Loucy (cell line): ENCODE data around the gene EFL1.

ENCODE experiments used
- EZH2phosphoT487 ChIP-seq: fragments of 200-600 bp; IDR thresholded peaks from 2 replicates; pipeline ENCODE4 v1.6.1; 2018; ENCODE audit warnings: antibody characterized with exemption, mild to moderate bottlenecking, moderate library complexity, borderline replicate concordance
- TF ChIP-seq, protein P1 (sequence below): fragments of 200-600 bp; sonication (generic); conservative IDR thresholded peaks from 2 replicates; pipeline ENCODE4 v1.5.1; 2014; ENCODE audit warnings: mild to moderate bottlenecking, antibody characterized with exemption, low read length

DNA sequence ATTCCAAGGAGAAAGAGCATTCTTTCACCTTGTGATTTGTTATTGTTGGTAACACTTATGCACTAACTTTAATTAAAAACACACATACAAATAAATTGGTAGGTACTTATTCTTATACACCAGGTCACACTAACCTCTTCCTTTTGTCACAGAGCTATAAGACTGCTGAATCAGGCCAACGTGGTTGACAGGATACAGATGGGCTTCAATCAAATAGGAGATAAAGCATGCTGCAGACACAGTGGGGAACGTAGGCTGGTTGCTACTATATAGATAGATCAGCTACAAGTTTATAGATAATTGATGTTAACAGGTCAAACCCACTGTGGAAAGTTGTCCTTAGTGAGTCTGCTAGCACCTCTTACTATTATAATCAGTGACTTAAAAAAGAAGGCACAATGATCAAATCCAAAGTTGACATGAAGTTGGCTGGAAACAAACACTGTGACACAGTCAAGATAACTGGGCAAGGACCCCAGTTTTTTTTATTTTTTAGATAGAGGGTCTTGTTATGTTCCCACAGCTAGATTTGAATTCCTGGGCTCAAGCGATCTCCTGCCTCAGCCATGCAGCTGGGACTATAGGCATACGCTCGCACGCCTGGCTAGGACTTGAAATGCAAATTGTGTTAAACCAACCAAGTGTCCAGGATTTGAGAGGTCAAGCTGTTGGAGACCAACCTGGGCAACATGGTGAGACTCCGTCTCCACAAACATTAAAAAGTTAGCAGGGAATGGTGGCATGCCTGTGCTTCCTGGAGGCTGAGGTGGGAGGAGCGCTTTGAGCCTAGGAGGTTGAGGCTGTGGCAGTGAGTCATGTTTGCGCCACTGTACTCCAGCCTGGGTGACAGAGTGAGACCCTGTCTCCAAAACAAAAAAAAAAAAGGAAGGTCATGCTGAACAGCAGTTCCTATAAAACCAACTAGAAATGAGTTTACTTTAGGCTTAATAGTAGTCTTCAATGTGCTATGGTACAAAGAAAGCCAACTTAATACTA, 118.8 kb downstream of the EFL1 start:
- TF ChIP-seq EZH2phosphoT487 = no peak
- TF ChIP-seq, protein P1, sequence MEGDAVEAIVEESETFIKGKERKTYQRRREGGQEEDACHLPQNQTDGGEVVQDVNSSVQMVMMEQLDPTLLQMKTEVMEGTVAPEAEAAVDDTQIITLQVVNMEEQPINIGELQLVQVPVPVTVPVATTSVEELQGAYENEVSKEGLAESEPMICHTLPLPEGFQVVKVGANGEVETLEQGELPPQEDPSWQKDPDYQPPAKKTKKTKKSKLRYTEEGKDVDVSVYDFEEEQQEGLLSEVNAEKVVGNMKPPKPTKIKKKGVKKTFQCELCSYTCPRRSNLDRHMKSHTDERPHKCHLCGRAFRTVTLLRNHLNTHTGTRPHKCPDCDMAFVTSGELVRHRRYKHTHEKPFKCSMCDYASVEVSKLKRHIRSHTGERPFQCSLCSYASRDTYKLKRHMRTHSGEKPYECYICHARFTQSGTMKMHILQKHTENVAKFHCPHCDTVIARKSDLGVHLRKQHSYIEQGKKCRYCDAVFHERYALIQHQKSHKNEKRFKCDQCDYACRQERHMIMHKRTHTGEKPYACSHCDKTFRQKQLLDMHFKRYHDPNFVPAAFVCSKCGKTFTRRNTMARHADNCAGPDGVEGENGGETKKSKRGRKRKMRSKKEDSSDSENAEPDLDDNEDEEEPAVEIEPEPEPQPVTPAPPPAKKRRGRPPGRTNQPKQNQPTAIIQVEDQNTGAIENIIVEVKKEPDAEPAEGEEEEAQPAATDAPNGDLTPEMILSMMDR = no peak
